GDM1 (cell line): ENCODE measurements around the gene GRK3.

Experiments
- DNase-seq: peaks from one replicate; lab custom pipeline; 2025; lab: John Stamatoyannopoulos, UW

The GRK3 gene

DNA sequence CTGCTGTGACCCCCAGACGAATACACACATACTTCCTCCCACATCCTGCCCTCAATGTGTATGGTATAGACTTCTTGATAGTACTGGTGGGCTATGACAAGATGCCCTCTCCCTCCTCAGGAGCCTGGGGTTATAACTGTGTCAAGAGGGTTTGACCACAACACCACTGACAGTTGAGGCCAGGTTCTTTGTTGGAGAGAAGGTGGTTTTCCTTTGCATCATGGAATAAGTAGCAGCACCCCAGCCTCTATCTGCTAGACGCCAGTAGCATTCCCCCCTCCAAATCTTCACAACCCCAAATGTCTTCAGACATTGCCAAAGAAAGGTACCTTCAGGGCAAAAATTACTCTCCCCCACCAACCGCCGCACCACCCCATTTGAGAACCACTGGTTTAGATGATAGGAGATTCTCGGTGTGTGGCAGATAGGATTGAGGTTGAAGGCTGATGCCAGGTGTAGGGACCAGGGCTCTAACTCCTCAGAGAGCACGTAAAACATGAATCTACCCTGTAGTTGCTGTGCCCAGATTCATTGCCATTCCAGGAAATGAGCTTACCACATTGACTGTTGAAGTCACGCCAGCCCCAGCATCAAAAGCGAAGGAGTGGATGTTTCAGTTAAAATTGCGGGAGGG lies 172.0 kb downstream of the GRK3 start:
- no peak for DNase-seq

DNA sequence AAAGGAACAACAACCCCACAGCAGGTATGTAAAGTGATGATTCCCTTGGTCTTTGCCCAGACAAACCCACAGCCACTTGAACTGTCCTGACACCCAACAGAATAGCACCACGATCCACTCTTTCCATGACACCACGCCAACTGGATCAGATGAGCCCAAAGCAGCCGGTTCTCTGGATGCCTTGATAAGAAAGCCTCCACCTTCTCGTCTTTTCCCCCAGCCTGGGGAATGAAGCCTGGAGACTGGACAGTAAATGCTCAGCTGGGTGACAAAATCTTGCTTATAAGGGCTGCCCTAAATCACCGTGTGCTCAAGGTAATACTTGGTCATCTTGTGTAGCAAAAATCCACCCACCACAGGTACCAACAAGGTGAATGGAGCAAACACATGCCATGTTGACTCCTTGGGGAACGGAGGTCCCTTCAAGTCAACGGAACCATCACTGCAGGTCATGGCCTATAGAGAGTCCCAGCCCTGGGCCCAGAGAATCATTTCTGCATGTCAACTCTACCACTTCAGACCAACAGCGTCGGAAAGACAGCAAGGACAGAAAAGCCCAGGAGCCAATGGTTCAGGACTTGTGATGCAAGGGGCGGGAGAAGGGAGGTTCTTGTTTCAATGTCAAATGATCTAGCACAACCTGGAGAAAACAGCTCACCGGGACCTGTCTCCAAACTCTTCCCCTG lies 175.3 kb downstream of the GRK3 start:
- DNase-seq, result no peak

DNA sequence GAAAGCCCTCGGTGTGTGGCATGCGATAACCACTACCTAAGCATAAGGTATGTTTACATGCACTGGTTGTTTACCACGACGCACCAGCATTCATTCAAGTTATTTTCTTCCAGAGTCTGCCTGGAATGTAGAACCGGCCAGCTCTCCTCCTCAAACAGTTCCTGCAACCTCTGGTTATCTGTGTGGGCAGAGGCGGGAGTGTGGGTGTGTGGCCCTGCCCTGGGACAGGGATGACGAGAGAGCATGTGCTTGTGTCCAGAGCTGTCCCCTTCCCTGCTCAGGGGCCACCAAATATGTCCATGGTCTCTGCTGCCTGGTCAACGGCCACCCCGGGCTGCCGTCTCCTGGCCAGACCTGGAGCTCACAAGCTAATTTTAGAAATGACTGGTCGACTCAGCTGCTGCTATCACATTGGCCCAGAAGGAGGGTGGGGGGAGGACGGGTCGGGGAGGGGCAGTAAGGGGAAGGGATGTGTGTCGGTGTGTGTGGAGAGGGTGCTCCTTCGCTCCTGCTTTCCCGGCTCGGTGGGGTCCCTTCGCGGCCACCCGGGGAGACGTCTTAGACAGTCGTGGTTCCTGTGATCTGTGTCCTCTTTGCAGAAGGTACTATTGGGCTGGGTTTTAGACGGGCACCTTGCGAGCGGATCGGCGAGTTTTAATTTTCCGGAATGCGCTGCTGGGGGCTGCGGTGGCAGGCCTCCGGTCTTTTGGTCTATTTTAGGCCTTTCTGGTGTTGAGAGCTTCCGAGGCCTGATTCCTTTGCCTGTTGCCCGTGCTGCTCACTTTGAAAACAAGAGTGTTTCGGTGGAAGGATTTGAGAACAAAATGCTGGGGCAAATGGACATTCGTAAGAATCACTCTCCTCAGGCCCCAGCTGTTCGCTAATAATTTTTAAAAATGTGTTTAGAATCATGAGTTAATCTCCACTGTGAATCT lies 177.5 kb downstream of the GRK3 start, which contains the start of gene MYO18B:
Gene MYO18B, plus strand, starts transcription at position 497 of the 935 bp plus-strand sequence. CDS start 18,905 bp downstream, outside the sequence.
- DNase-seq, result no peak

DNA sequence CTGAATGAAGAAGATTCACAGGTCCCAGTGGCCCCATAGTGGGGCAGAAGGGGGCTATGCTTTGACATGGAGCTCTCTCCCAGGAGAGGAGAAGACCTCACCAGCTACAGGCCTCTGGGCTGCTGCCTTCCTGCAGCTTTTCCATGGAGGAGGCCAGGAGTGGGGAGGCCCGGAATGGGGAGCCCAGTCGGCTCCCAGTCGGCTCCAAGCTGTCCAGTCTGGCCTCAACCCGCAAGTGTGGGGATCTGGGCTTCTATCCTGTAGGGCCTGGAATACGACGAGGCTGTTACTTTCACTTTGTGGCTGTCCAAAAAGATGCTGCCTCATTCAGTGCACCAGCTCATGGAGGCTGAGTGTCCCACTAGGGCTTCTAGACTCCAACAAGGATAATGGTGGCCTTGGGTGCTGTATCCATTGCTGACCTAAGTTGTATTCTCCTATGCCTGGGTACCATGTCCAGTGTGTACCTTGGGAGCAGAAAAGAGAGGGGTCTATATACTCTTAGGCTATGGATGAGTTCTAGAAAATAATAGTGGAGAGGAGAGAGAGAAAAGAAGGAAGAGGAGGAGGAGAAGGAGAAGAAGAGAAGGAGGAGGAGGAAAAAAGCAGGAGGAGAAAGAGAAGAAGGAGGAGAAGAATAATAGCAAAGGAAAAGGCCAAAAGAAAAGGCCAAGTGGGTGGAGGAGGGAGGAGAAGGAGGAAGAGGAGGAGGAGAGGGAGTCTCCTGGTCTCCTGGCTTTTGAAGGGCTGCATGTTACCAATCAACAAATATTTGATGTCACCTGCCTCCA lies 178.6 kb downstream of the GRK3 start:
- DNase-seq, result no peak

DNA sequence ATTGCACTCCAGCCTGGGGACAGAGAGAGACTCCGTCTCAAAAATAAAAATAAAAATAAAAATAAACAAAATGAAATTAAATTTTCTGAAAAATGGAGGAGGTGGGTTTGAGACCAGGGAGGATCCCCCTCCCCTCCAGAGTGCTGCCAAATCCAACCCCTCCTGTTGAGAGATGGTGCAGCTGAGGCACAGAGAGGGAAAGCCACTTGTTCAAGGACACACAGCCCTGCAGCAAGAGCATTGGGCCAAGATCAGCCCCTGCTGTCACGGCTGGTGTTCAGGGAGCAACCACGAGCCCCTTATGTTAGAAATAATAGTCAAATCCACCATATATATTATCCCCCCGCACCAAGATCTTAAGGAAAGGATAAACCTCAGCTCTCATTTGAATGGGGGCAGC lies 180.2 kb downstream of the GRK3 start:
- no peak for DNase-seq

DNA sequence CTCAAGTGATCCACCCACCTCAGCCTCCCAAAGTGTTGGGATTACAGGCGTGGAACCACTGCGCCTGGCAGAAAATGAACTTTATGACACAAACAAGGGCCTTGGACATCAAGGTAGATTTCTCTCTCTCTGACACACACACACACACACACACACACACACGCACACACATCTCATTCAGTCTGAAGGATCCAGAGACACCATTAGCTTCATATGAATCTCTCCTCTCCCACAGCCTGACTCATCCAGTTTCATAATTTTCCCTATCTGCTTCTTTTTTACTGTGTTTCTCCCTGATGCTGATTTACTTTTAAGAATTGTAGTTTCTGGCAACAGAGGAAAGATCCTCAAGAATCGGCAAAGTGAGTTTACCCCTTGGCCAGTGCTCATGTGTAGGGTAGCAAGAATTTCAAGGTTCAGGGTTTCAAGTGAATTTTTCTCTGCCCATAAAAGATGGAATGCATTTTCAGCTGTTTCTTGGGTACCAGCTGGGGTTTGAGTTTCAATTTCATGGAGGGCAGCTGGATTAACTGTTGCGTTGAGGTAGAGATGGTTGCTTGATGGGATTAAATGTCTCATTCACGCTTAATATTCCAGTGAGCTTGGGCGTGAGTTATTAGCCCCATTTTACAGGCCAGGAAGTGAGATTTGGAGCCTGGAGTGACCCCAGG lies 181.0 kb downstream of the GRK3 start:
- no peak for DNase-seq

DNA sequence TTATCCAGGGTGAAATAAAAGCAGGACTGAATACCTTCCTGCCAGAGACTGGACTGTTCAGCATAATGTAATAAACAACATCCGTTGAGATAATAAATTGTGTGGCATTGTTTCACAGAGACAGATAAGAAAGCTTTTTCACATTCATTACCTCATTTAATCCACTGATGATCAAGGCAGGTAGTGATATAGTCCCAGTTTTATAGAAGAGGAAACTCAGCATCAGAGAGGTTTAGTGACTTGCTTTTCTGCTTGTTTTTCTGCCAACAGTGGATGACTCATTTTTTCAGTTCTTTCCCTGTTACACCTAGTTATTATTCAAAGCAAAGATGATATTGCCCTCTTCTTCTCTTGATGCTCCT lies 181.5 kb downstream of the GRK3 start:
- DNase-seq, result no peak

DNA sequence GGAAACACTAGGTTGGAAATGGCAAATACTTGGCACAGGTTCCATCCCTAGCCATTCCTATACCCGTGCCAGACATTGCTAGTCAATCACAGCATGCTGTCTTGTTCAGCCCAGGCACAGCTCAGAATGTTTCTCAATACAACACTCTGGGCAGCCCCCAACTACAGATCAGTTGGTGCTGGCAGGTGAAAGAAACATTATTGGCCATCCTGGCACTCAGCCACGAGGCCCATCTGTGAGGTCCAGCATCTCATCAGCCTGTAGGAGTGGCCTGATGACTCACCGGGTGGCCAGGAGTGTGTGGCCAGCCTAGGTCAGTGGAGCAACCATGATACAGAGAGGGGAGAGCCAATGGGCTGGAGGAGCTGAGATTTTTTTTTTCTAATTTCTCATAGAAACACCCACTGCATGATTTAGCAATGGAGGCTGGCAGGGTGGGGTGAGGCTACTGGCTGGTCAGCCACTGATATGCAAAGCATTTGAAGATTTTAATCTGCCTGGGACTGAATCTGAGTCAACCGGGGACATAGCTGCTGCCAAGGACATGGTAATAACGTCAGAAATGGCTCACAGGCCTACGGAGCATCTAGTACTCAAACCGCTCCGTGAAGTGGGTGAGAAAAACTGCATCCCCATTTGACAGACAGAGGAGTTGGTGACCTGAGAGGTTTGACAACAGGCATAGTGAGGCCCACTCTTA lies 182.9 kb downstream of the GRK3 start:
- no peak for DNase-seq

DNA sequence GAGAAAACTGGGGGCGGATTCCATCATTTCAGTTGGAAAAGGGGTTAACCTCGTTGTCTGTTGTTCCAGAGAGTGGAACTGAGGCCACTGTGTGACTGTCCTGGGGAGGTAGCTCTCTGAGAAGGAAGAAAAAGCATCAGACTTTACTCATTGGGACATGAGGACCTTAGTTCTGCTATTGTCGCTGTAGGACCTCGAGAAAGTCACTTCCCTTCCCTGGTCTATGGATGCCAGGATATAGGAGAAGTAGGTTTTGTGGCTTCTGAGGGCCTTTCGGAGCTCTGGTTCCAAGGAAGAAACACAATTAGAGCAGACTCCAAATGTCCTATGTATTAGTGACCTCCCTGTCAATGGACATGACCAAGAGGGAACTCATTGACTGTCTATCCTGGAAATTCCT lies 183.7 kb downstream of the GRK3 start:
- no peak for DNase-seq

DNA sequence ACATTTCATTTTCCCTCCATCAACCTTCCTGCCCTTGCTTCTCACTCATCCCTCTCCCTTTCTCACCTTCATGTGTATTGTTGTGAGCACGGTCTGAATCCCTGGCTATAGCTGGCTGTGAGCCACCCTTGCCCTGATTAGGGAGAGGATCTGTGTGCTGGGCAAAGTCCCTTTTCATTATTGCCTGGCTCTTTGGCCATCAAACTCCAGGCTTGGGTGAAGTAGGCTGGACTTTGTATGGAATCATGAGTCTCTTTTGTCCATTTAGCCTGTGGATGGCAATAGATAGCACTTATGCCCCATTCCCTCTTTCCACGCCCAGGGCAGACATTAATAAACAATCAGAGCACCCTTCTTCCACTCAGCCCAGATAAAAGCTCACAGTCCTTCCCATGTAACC lies 184.2 kb downstream of the GRK3 start:
- no peak for DNase-seq

DNA sequence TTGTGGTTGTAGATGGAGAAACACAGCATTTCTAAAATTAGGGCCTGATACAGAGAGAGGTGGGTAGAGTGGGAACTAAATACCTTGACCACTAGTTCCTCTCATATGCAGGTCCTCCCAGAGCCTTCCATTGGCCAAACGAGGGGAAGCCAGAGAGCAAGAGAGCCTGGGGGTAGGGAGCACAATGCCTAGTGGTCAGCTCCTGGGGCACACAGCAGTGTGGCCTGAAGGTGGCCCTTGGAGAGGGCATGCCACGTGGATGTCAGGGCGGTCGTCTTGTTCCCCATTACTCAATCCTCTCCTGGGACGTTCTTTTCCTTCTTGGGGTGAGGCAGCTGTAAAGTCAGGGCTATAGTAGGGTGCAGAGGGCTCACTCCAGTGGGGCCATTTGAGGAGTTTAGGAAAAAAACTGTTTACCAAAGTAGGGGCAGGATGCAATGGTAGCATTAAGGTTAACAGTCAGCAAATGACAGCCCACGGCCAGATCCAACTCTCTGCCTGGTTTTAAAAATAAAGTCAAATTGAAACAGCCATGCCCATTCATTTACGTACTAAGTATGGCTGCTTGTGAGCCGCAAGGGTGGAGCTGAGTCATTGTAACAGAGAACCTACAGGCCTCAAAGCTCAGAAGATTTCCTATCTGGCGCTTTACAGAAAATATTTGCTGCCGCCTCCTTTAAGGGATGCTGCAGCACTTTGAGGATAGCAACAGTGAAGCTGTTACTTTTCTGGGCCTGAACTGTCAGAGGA lies 185.1 kb downstream of the GRK3 start:
- no peak for DNase-seq

DNA sequence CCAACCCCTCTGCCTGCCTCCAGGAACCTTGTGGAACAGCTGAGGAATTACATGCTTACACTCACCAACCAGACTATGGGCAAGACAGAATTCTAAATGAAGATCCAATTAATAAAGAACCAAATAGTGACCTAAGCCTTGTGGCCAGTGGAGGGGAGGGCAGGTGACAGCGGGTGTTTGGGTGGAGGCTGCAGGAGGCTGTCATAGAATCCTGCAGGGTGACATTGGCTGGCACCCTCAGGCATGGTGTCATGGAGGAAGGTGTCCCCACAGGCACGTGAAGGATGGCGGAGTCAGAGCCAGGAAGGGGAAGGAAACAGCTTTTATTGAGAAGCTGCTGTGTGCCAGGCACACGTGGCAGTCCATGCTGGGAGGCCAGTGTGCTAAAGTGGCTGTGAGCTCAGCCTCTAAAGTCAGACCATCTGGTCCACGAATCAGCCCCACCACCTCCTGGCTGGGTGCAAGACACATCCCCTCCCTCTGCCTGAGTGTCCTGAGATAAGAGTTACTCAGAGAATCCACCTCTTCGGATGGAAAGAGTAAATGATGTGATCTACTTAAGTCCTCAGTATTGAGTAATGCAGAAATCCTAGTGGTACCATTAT lies 186.2 kb downstream of the GRK3 start:
- no peak for DNase-seq

DNA sequence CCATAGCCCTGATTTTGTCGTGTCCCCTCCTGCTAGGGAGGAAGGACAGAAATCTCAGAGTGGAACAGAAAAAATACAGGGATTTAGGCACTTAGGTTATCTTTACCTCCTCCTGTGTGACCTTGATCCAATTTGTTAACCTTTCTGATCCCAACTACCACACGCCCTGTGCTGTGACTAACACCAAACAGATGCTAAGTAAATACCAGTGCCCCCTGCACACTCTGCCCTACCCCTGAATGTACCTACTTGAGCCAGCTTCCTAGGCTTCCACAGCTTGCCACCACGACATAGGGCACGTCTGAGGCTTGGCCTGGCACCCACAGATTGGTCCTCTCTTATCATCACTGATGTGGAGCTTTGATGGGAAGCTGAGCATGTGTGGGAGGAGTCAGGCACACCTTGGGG lies 186.7 kb downstream of the GRK3 start:
- no peak for DNase-seq

DNA sequence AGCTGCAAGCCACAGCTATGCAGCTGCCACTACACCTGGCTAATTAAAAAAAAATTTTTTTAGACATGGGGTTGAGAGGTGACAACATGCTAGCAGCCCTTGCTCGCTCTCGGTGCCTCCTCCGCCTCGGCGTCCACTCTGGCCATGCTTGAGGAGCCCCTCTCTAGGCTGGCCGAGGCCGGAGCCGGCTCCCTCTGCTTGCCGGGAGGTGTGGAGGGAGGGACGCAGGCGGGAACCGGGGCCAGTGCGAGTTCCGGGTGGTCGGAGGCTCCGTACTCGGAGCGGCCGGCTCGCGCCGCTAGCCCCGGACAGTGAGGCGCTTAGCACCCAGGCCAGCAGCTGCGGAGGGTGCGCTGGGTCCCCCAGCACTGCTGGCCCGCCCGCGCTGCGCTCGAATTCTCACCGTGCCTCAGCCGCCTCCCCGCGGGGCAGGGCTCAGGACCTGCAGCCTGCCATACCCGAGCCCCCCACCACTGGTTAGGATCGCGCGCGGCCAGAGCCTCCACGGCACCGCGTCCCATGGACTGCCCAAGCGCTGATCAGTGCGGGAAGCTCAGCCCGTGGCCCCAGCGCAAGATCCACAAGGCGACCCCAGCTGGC lies 188.2 kb downstream of the GRK3 start:
- no peak for DNase-seq

DNA sequence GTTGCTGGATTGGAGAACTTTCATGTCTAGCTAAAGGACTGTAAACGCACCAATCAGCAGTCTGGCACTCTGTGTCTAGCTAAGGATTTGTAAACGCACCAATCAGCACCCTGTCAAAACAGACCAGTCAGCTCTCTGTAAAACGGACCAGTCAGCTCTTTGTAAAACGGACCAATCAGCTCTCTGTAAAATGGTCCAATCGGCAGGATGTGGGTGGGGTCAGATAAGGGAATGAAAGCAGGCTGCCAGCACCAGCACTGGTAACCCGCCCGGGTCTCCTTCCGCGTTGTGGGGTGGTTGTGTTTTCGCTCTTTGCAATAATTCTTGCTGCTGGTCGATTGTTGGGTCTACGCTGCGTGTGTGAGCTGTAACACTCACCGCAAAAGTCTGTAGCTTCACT lies 188.8 kb downstream of the GRK3 start:
- DNase-seq, result no peak

DNA sequence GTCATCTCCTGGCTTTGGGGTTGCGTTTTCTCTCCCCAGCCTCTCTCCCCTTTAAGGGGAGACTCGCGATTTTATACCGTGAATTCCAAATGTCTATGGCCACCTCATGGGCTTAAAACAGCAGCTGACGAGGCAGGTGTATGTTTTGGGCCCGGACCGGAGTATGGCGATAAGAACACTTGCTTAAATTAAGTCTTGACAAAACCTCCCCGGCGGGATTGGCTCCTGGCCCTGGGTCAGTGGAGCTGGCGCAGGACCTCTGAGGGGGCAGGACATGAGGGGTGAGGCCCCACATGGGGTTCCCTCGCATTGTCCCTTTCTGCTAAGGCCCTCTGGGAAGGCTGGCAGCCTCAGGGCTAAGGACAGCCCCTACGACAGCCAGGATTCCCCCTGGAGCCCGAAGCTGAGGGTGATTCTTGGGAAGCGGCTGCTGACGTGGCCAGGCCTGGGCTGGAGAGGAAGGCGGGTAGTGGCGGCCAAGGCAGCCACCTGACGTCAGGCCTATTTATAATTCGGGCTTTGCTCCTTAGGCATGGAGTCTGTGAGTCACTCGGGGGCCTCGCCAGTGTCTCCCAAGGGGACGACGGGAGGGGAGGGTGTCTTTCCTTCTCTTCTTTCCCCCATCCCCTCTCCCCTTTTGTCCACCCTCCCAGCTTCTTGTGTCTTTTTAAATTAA lies 190.2 kb downstream of the GRK3 start:
- DNase-seq, result no peak

DNA sequence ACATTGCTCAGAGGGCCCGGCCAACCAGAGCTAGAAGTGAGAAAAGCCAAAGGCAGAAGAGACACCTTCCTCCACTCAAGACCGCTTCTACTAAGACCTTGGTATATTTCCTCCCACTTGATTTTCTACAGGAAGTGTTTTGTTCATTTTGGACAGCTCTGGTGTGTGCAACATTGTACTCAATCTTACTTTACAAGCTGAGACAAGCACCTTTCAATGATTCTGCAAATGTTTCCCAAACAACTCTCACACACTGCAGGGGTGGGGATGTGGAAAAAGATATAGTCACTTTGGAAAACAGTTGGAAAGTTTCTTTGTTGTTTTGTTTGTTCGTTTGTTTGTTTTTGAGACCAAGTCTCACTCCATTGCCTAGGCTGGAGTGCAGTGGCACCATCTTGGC lies 193.2 kb downstream of the GRK3 start:
- DNase-seq, result no peak

DNA sequence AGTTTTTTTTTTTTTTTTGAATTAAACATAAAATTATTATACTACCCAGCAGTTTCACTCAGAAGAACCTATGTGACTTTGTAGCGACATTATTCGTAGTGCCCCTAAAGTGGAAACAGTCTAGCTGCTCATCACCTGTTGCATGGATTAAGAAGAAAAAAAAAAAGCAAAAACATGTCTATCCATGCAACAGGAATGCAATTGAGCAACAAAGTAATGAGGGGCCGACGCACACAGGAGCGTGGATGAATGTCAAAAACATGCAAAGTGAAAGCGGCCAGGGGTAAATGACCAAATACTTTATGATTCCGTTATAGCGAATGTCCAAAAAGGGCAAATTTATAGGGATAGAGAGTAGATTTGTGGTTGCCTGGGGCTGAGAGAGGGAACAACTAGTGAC lies 193.8 kb downstream of the GRK3 start:
- no peak for DNase-seq

DNA sequence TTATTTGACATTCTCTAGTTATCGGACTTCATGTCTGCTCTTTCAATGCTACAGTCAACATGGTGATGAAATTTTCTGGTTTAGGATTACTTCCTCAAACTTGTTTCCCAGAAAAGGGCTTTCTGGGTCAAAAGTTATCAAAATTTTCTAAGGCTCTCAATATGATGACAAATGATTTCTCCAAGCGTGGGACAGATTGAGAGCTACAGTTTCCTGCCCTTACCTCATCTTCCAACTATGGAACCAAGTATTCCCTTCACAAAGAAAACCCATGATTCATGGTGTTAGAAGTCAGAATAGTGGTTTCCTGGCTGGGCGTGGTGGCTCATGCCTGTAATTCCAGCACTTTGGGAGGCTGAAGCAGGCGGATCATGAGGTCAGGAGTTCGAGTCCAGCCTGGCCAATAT lies 195.4 kb downstream of the GRK3 start:
- DNase-seq, result no peak
